ENCODE results near the gene PDE4D. TPM values are rescaled to one million over a fixed set of nuclear protein-coding genes. Genes with fewer than 3 reads are reported as not detected.

The PDE4D gene
- total RNA-seq, 1 experiment from 2014 or later, result 291 TPM

- no peak for DNase-seq (ENCODE audit: extremely low read depth, low read depth)
These were observed 325.4 kb downstream of the PDE4D start for GRCh38 chr5:59568161-59568560.

- no peak for DNase-seq (ENCODE audit: extremely low read depth, low read depth)
These were observed 328.0 kb downstream of the PDE4D start for GRCh38 chr5:59565551-59565950.

- no peak for DNase-seq (ENCODE audit: extremely low read depth, low read depth)
These were observed 328.6 kb downstream of the PDE4D start for GRCh38 chr5:59564895-59565294.

GRCh38 chr5:59562756-59563389, 330.7 kb downstream of the PDE4D start:
- DNase-seq (ENCODE audit: extremely low read depth, low read depth), result no peak

GRCh38 chr5:59560553-59560952, 333.0 kb downstream of the PDE4D start:
- no peak for DNase-seq (ENCODE audit: extremely low read depth, low read depth)

GRCh38 chr5:59559847-59560246, 333.7 kb downstream of the PDE4D start:
- DNase-seq (ENCODE audit: extremely low read depth, low read depth), result no peak

- no peak for DNase-seq (ENCODE audit: extremely low read depth, low read depth)
These were observed 334.2 kb downstream of the PDE4D start for GRCh38 chr5:59559323-59559722.

- DNase-seq (ENCODE audit: extremely low read depth, low read depth), result no peak
These were observed 335.0 kb downstream of the PDE4D start for GRCh38 chr5:59558501-59558900.

- no peak for DNase-seq (ENCODE audit: extremely low read depth, low read depth)
These were observed 336.0 kb downstream of the PDE4D start for GRCh38 chr5:59557572-59557971.

- DNase-seq (ENCODE audit: extremely low read depth, low read depth), result no peak
These were observed 337.9 kb downstream of the PDE4D start for GRCh38 chr5:59555596-59555995.

- no peak for DNase-seq (ENCODE audit: extremely low read depth, low read depth)
These were observed 339.0 kb downstream of the PDE4D start for GRCh38 chr5:59554501-59554900.

- no peak for DNase-seq (ENCODE audit: extremely low read depth, low read depth)
These were observed 339.5 kb downstream of the PDE4D start for GRCh38 chr5:59553992-59554391.

GRCh38 chr5:59548807-59549357, 344.6 kb downstream of the PDE4D start:
- DNase-seq (ENCODE audit: extremely low read depth, low read depth), result no peak

- no peak for DNase-seq (ENCODE audit: extremely low read depth, low read depth)
These were observed 345.8 kb downstream of the PDE4D start for GRCh38 chr5:59547731-59548130.

- no peak for DNase-seq (ENCODE audit: extremely low read depth, low read depth)
These were observed 349.0 kb downstream of the PDE4D start for GRCh38 chr5:59544573-59544972.

- DNase-seq (ENCODE audit: extremely low read depth, low read depth), result no peak
These were observed 349.6 kb downstream of the PDE4D start for GRCh38 chr5:59543821-59544442.

- DNase-seq (ENCODE audit: extremely low read depth, low read depth), result no peak
These were observed 350.4 kb downstream of the PDE4D start for GRCh38 chr5:59542851-59543820.

- no peak for DNase-seq (ENCODE audit: extremely low read depth, low read depth)
These were observed 351.2 kb downstream of the PDE4D start for GRCh38 chr5:59542306-59542705.

- DNase-seq (ENCODE audit: extremely low read depth, low read depth), result no peak
These were observed 353.2 kb downstream of the PDE4D start for GRCh38 chr5:59540366-59540765.

- DNase-seq (ENCODE audit: extremely low read depth, low read depth), result no peak
These were observed 354.8 kb downstream of the PDE4D start for GRCh38 chr5:59538750-59539121.
